Measurements from ENCODE around the gene TRAPPC5.

The TRAPPC5 gene

DNA sequence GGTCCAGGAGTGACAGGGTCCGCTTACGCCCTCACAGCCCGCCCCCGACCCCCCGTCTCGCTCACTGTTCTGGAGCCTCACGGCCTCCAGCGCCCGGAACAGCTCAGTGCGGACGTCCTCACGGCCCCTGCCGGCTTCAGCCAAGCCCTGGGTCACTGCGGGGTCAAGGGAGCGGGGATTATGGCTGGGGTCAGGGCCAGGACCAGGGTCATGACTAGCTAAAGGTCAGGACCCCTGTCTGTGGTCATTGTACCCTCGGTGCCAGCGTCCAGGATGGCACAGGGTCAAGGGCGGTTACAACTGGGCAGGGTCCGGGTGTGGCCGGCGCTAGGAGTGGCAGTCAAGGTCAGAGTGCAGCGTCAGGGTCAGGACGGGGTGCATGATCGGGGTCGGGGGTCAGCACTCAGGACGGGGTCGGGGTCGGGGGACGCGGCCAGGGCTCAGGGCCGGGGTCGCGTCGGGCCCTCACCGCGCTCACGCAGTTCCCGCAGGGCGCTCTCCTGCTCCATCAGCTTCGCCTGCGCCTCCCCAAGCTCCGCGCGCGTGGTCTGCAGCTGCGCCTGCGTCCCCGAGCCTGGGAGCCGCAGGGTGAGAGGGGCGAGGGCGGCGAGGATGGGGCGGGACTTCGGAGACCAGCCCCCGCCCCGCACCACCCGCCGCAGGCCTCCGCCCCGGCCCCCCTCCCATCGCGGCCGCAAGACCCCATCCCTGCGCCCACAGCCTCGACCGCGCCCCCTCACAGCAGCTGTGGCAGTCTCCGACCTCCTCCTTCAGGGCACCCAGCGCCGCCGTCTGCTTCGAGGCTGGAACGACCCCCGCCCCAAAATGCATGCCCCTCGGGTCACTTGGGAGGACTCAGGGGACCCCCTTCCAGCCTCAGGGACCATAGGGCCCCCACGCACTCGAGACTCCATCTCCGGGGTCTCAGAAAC lies 49.9 kb downstream of the TRAPPC5 start:
- TF ChIP-seq, protein P1, sequence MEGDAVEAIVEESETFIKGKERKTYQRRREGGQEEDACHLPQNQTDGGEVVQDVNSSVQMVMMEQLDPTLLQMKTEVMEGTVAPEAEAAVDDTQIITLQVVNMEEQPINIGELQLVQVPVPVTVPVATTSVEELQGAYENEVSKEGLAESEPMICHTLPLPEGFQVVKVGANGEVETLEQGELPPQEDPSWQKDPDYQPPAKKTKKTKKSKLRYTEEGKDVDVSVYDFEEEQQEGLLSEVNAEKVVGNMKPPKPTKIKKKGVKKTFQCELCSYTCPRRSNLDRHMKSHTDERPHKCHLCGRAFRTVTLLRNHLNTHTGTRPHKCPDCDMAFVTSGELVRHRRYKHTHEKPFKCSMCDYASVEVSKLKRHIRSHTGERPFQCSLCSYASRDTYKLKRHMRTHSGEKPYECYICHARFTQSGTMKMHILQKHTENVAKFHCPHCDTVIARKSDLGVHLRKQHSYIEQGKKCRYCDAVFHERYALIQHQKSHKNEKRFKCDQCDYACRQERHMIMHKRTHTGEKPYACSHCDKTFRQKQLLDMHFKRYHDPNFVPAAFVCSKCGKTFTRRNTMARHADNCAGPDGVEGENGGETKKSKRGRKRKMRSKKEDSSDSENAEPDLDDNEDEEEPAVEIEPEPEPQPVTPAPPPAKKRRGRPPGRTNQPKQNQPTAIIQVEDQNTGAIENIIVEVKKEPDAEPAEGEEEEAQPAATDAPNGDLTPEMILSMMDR (IDR thresholded peaks at IDR 0.05; ENCODE audit: insufficient read depth, low read length), result no peak
- TF ChIP-seq GABPA (IDR thresholded peaks at IDR 0.05; ENCODE audit: low read depth) (no peak), SPI1 (IDR thresholded peaks at IDR 0.05; ENCODE audit: borderline replicate concordance, low read depth) (no peak), REST (IDR thresholded peaks at IDR 0.05; ENCODE audit: insufficient replicate concordance, low read depth) (no peak), POLR2AphosphoS5 (IDR thresholded peaks at IDR 0.05; ENCODE audit: low read depth) (no peak)
- H3K27ac ChIP-seq (replicated peaks), result no peak overlapping the region
- peaks cover 3% of the 10 kb centered on the region for H3K27me3 ChIP-seq (ENCODE audit: insufficient read depth, poor library complexity, severe bottlenecking)
- DNase-seq (ENCODE audit: low read depth in 1 of 2, low spot score in 1 of 2), result no peak
- H3K4me3 ChIP-seq (replicated peaks; ENCODE audit: insufficient read depth, low read length), result no peak overlapping the region

GRCh38 chr19:7731218-7731595 lies 50.6 kb downstream of the TRAPPC5 start:
- DNase-seq (ENCODE audit: low read depth in 1 of 2, low spot score in 1 of 2), result no peak
- Histone ChIP-seq H3K27ac (replicated peaks) (no peak overlapping the region), H3K4me3 (replicated peaks; ENCODE audit: insufficient read depth, low read length) (no peak overlapping the region), H3K27me3 (ENCODE audit: insufficient read depth, poor library complexity, severe bottlenecking) (peaks cover 3% of the 10 kb centered on the region)
- no peak for TF ChIP-seq SPI1 (IDR thresholded peaks at IDR 0.05; ENCODE audit: borderline replicate concordance, low read depth)
- no peak for TF ChIP-seq REST (IDR thresholded peaks at IDR 0.05; ENCODE audit: insufficient replicate concordance, low read depth)
- no peak for TF ChIP-seq GABPA (IDR thresholded peaks at IDR 0.05; ENCODE audit: low read depth)
- TF ChIP-seq POLR2AphosphoS5 (IDR thresholded peaks at IDR 0.05; ENCODE audit: low read depth), result no peak
- TF ChIP-seq, protein P1 (IDR thresholded peaks at IDR 0.05; ENCODE audit: insufficient read depth, low read length), result no peak

DNA sequence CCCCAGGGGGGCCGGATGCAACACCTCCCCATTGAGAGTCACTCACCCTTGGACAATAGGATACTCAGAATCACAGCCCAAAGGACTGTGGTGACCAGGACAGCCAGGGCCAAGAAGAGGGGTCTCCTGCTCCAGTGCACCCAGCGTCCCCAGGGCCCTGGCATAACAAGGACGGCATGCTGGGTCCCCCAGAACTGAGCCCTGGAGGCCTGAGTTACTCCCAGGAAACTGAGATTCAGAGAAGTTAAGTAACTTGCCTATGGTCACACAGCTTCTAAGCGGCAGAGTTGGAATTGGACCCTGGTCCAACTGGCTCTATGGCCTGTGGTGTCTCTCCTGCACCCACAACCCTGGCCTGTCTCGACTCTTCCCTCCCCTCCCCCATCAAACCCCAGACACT lies 51.0 kb downstream of the TRAPPC5 start:
- H3K4me3 ChIP-seq (replicated peaks; ENCODE audit: insufficient read depth, low read length), result no peak overlapping the region
- TF ChIP-seq, protein P1 (IDR thresholded peaks at IDR 0.05; ENCODE audit: insufficient read depth, low read length), result no peak
- no peak for TF ChIP-seq REST (IDR thresholded peaks at IDR 0.05; ENCODE audit: insufficient replicate concordance, low read depth)
- TF ChIP-seq GABPA (IDR thresholded peaks at IDR 0.05; ENCODE audit: low read depth), result no peak
- no peak for TF ChIP-seq SPI1 (IDR thresholded peaks at IDR 0.05; ENCODE audit: borderline replicate concordance, low read depth)
- no peak for TF ChIP-seq POLR2AphosphoS5 (IDR thresholded peaks at IDR 0.05; ENCODE audit: low read depth)
- H3K27me3 ChIP-seq (ENCODE audit: insufficient read depth, poor library complexity, severe bottlenecking), result peaks cover 3% of the 10 kb centered on the region
- DNase-seq (ENCODE audit: low read depth in 1 of 2, low spot score in 1 of 2), result no peak
- H3K27ac ChIP-seq (replicated peaks), result no peak overlapping the region
